B cell (primary cell): Measurements from ENCODE around the gene CD38. TPM values are rescaled to one million over a fixed set of nuclear protein-coding genes. Genes with fewer than 3 reads are reported as not detected.
"Not testable (repeated sequence)": the region's sequence is repeated elsewhere in the genome, so short reads cannot be mapped to it uniquely, and the experiment has no call there.

Source experiments
- ATAC-seq: fragments of 200-7000 bp; cut with Tn5 transposase; one replicate; pipeline ENCODE4 v1.10.0; 2021; ENCODE audit warnings: low read depth, mild to moderate bottlenecking, moderate number of reproducible peaks, moderate library complexity
- CTCF ChIA-PET: fragments of 350-600 bp; sonication (Branson Sonifier 250); formaldehyde crosslinking; loops from one replicate; lab custom pipeline; 2021; ENCODE audit warnings: antibody characterized with exemption, inconsistent platforms; lab: Charles Lee
- POLR2A ChIA-PET: fragments of 350-600 bp; sonication (Branson Sonifier 250); formaldehyde crosslinking; loops from one replicate; lab custom pipeline; 2021; ENCODE audit warnings: antibody characterized with exemption; lab: Charles Lee
- DNase-seq: peaks from one replicate; pipeline ENCODE4 v3.0.0; 2013
- H2AFZ ChIP-seq: 2 replicates; pipeline ENCODE4 v1.6.1; 2012; ENCODE audit warnings: mild to moderate bottlenecking, low read depth, low read length; ENCODE audit not compliant: insufficient read depth, poor library complexity, severe bottlenecking
- H3K27ac ChIP-seq, 2 donors: 1 replicate in 1 of 2; 2 replicates in 1 of 2; pipeline ENCODE4 v1.5.1; 2012 to 2013; ENCODE audit warnings: low read length in 2 of 2, mild to moderate bottlenecking in 2 of 2, moderate library complexity in 1 of 2
- H3K27me3 ChIP-seq, 4 experiments: fragments of 200-600 bp in 1 of 4; sonication (generic) in 1 of 4; replicated peaks in 1 of 4; 1 replicate in 2 of 4; 2 replicates in 2 of 4; pipeline versions ENCODE4 v1.6.1 to v1.7.0; 2013 to 2016; ENCODE audit warnings: low read length in 3 of 4, mild to moderate bottlenecking in 2 of 4, mixed read lengths in 1 of 4, moderate library complexity in 1 of 4; ENCODE audit not compliant: insufficient read depth in 4 of 4, control insufficient read depth in 3 of 4; ENCODE audit errors: control extremely low read depth in 1 of 4
- H3K36me3 ChIP-seq, 2 experiments: replicated peaks in 1 of 2; 1 replicate in 1 of 2; 2 replicates in 1 of 2; pipeline versions ENCODE4 v1.6.1 to v1.7.1; 2013; ENCODE audit warnings: low read length in 1 of 2; ENCODE audit not compliant: insufficient read depth in 2 of 2, control insufficient read depth in 1 of 2; ENCODE audit errors: control extremely low read depth in 1 of 2, extremely low read depth in 1 of 2
- H3K4me1 ChIP-seq, 2 donors: fragments of 200-600 bp in 1 of 2; sonication (generic) in 1 of 2; 1 replicate in 1 of 2; 2 replicates in 1 of 2; pipeline versions ENCODE4 v1.5.1 to v1.6.1; 2013 to 2017; ENCODE audit warnings: low read length in 2 of 2; ENCODE audit not compliant: control insufficient read depth in 2 of 2, insufficient read depth in 2 of 2
- H3K4me2 ChIP-seq: replicated peaks from 2 replicates; pipeline ENCODE3; 2012; ENCODE audit warnings: mild to moderate bottlenecking, low read depth, low read length; ENCODE audit not compliant: poor library complexity, severe bottlenecking
- H3K4me3 ChIP-seq, 5 experiments: fragments of 200-600 bp in 1 of 5; sonication (generic) in 1 of 5; 1 replicate in 3 of 5; 2 replicates in 2 of 5; pipeline versions ENCODE4 v1.5.1 to v1.7.0; 2011 to 2016; ENCODE audit warnings: low read length in 4 of 5, mild to moderate bottlenecking in 4 of 5, low read depth in 2 of 5, control low read depth in 1 of 5, moderate library complexity in 1 of 5; ENCODE audit not compliant: insufficient read depth in 1 of 5; ENCODE audit errors: control extremely low read depth in 1 of 5, extremely low read depth in 1 of 5
- H3K79me2 ChIP-seq: fragments of 200-600 bp; sonication (generic); one replicate; pipeline ENCODE4 v1.6.0; 2016; ENCODE audit warnings: low read length; ENCODE audit not compliant: control insufficient read depth, insufficient read depth
- H3K9ac ChIP-seq: fragments of 200-600 bp; sonication (generic); 2 replicates; pipeline ENCODE4 v1.6.1; 2017; ENCODE audit warnings: mild to moderate bottlenecking, low read length, moderate library complexity
- H3K9me3 ChIP-seq, 3 donors: one replicate each; pipeline versions ENCODE4 v1.6.1 to v1.7.1; 2013; ENCODE audit warnings: low read length in 2 of 3; ENCODE audit not compliant: control insufficient read depth in 2 of 3, insufficient read depth in 1 of 3; ENCODE audit errors: control extremely low read depth in 1 of 3
- H4K20me1 ChIP-seq: 2 replicates; pipeline ENCODE4 v1.6.0; 2012; ENCODE audit warnings: mild to moderate bottlenecking, low read length; ENCODE audit not compliant: insufficient read depth, control insufficient read depth, poor library complexity, severe bottlenecking
- H3K27ac Mint-ChIP-seq: one replicate; pipeline ENCODE4 v1.8.0; 2021; ENCODE audit warnings: mixed read lengths
- H3K27me3 Mint-ChIP-seq: one replicate; pipeline ENCODE4 v1.8.0; 2021; ENCODE audit warnings: mixed read lengths
- H3K4me1 Mint-ChIP-seq: one replicate; pipeline ENCODE4 v1.8.0; 2021; ENCODE audit warnings: mixed read lengths
- H3K4me3 Mint-ChIP-seq: one replicate; pipeline ENCODE4 v1.8.0; 2021; ENCODE audit warnings: mixed read lengths
- H3K9me3 Mint-ChIP-seq: one replicate; pipeline ENCODE4 v1.8.0; 2022; ENCODE audit warnings: mixed read lengths; ENCODE audit not compliant: insufficient read depth
- EZH2 ChIP-seq: IDR thresholded peaks from 2 replicates; pipeline ENCODE4 v1.6.1; 2012; ENCODE audit warnings: borderline replicate concordance, low read depth, mild to moderate bottlenecking, moderate library complexity, low read length; ENCODE audit not compliant: insufficient read depth, poor library complexity, severe bottlenecking
- WGBS: methylation state at CpG from one replicate; pipeline ENCODE4 v1.1.5; 2013; ENCODE audit warnings: missing lambda C conversion rate; ENCODE audit not compliant: insufficient coverage; 5-methylcytosine and 5-hydroxymethylcytosine counted together
- intact Hi-C: fragments of 100-400 bp; cut with micrococcal nuclease; formaldehyde crosslinking; loops from one replicate; pipeline ENCODE4 v1.10.0; 2022
- polyA plus RNA-seq: library from polyadenylated mRNA; depleted of rRNA; stranded (reverse); fragments of >200 nt; gene quantifications from 2 replicates; pipeline ENCODE4 v1.2.3, GENCODE V29; 2012
- total RNA-seq, 2 donors: library from RNA; stranded (reverse); fragments of 120-200 nt in 1 of 2; gene quantifications; 1 replicate in 1 of 2; 2 replicates in 1 of 2; pipeline versions ENCODE4 v1.2.3 to v1.2.4, GENCODE V29; 2013 to 2022
- TF ChIP-seq, protein P1 (sequence below): fragments of 200-600 bp; IDR thresholded peaks from one replicate; pipeline ENCODE4 v1.8.0; 2022; ENCODE audit warnings: antibody characterized with exemption, mild to moderate bottlenecking

CD38 gene
- total and polyA plus RNA-seq, 2 donors (not counting 1 experiment from before 2014, with no cell fraction given): 10.1 to 12.9 TPM

DNA sequence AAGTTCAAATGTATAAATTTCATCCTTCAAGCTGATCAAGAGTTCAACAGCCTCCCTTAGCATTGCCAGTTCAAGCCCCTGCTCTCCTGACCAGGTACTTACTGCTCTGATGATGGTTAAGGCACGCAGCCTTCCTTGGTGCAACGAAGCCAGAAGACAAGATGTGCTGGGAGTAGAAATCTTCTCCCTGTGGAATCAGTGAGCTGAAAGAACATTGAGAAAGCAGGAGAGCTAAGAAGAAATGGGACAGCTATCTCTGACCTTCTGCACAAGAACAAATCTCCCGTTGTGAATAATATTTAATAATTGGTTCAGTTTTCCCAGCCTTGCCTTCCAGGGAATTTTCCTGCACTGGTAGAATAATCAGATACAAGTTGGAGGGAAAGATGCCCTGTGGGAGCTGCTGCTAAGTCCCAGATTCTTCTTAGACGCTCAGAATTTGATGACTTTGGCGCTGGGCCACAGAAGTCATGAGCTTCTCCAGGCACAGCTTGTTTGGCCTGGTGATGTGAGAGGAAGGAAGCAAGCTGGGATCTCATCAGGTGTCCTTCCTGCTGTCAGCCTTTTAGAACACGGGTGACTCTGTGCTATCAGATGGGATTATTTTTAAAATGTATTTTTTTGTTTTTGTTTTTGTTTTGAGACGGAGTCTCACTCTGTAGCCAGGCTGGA, 77.8 kb downstream of the CD38 start:
- no peak overlapping the region for H3K4me2 ChIP-seq
- POLR2A ChIA-PET: no interaction called here
- H3K36me3 ChIP-seq: peaks cover 0 to 8% of the 10 kb centered on the region in 2 experiments
- DNase-seq (no peak), ATAC-seq (no peak)
- TF ChIP-seq, protein P1, sequence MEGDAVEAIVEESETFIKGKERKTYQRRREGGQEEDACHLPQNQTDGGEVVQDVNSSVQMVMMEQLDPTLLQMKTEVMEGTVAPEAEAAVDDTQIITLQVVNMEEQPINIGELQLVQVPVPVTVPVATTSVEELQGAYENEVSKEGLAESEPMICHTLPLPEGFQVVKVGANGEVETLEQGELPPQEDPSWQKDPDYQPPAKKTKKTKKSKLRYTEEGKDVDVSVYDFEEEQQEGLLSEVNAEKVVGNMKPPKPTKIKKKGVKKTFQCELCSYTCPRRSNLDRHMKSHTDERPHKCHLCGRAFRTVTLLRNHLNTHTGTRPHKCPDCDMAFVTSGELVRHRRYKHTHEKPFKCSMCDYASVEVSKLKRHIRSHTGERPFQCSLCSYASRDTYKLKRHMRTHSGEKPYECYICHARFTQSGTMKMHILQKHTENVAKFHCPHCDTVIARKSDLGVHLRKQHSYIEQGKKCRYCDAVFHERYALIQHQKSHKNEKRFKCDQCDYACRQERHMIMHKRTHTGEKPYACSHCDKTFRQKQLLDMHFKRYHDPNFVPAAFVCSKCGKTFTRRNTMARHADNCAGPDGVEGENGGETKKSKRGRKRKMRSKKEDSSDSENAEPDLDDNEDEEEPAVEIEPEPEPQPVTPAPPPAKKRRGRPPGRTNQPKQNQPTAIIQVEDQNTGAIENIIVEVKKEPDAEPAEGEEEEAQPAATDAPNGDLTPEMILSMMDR: no peak
- TF ChIP-seq EZH2: no peak
- H3K9me3 Mint-ChIP-seq: no peaks in the 10 kb centered on the region
- peaks cover 0 to 1% (median 0%) of the 10 kb centered on the region in 3 donors for H3K9me3 ChIP-seq
- no peaks in the 10 kb centered on the region for H3K4me1 ChIP-seq
- no peaks in the 10 kb centered on the region for H4K20me1 ChIP-seq
- H3K79me2 ChIP-seq: no peaks in the 10 kb centered on the region
- H3K27ac ChIP-seq: no peak overlapping the region
- no peak overlapping the region for H3K4me3 Mint-ChIP-seq
- H3K4me3 ChIP-seq: no peak overlapping the region
- no peak overlapping the region for H3K9ac ChIP-seq
- CTCF ChIA-PET: no interaction called here
- 59% methylated on average over 4 of the region's 7 CpGs for WGBS
- intact Hi-C loops: no loop called here
- no peak overlapping the region for H2AFZ ChIP-seq
- H3K27ac Mint-ChIP-seq: no peak overlapping the region
- H3K27me3 Mint-ChIP-seq: no peaks in the 10 kb centered on the region
- H3K4me1 Mint-ChIP-seq: no peaks in the 10 kb centered on the region
- no peaks in the 10 kb centered on the region for H3K27me3 ChIP-seq

DNA sequence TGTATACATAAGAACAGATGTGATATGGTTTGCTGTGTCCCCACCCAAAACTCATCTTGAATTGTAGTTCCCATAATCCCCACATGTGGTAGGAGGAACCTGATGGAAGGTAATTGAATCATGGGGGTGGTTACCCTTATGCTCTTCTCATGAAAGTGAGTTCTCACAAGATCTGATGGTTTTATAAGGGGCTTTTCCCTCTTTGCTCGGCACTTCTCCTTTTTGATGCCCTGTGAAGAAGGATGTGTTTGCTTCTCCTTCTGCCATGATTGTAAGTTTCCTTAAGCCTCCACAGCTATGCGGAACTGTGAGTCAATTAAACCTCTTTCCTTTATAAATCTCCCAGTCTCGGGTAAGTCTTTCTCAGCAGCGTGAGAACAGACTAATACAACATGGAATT, 83.1 kb downstream of the CD38 start:
- H3K9me3 Mint-ChIP-seq, intact Hi-C loops, H3K4me1 Mint-ChIP-seq, H3K9ac ChIP-seq, H3K4me3 ChIP-seq, H3K27me3 ChIP-seq, H3K9me3 ChIP-seq, H3K4me1 ChIP-seq, H3K4me3 Mint-ChIP-seq, H3K4me2 ChIP-seq, H3K27me3 Mint-ChIP-seq, CTCF ChIA-PET, H4K20me1 ChIP-seq, H3K36me3 ChIP-seq, ATAC-seq, H3K27ac Mint-ChIP-seq, H3K27ac ChIP-seq, H3K79me2 ChIP-seq, H2AFZ ChIP-seq, POLR2A ChIA-PET: not testable (repeated sequence)
- no CpG with 5 or more reads among the region's 4 CpGs for WGBS
- DNase-seq: peak; percentile 34
